Adrenal gland (tissue), 5 donors: ENCODE data around the gene EHD4.

Source experiments
- CTCF ChIP-seq, 6 experiments: fragments of 450-650 bp in 4 of 6; fragments of 200-600 bp in 2 of 6; sonication (generic) in 1 of 6; IDR thresholded peaks; 1 replicate in 5 of 6; 2 replicates in 1 of 6; pipeline versions ENCODE4 v1.5.1 to v1.8.0; 2016 to 2021; ENCODE audit warnings: antibody characterized with exemption in 6 of 6, mild to moderate bottlenecking in 2 of 6, moderate library complexity in 1 of 6
- POLR2A ChIP-seq, 2 donors: fragments of 450-650 bp; IDR thresholded peaks; one replicate each; pipeline ENCODE4 v1.6.1; 2017; ENCODE audit warnings: antibody characterized with exemption in 2 of 2, mild to moderate bottlenecking in 2 of 2, moderate library complexity in 1 of 2
- donor health status: DM: no; HTN: no; CAD: no.

- no peak for TF ChIP-seq CTCF (IDR thresholded peaks at IDR 0.05)
- TF ChIP-seq POLR2A (IDR thresholded peaks at IDR 0.05): no peak
These were observed 54.5 kb downstream of the EHD4 start for GRCh38 chr15:41917767-41918430.
